HG02852 (cell line): ENCODE results near the gene GALNT7.
A peak's percentile ranks its signal among the peaks of the same experiment; 100 is the strongest.

Experiments
- ATAC-seq: cut with Tn5 transposase; IDR thresholded peaks from one replicate; pipeline ENCODE4 v1.9.1; 2021; ENCODE audit warnings: mild to moderate bottlenecking, moderate library complexity; ENCODE audit not compliant: unreplicated experiment

The GALNT7 gene

GRCh38 chr4:173288698-173289352 lies 120.2 kb downstream of the GALNT7 start:
- peak; percentile 61 for ATAC-seq

GRCh38 chr4:173289353-173289727 lies 120.7 kb downstream of the GALNT7 start:
- peak; percentile 32 for ATAC-seq

GRCh38 chr4:173291899-173292298 lies 123.3 kb downstream of the GALNT7 start:
- ATAC-seq, result no peak

DNA sequence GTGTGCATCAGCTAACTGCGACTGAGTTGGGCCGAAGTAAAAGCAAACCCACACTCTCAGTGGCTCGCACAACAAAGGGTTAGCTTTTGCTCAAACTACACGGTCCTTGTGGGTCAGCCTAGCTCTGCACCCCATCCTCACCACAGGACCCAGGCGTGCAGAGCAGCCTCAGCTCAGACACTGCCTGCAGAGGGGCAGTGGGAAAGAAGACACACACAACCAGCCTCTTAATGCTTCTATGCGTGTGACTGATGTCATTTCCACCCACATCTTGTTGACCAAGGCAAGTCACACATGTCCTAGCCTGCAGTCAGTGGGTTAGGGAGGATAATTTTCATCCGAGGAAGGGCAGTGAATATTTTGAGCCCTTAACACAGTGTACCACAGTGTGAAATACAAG lies 125.1 kb downstream of the GALNT7 start:
- no peak for ATAC-seq

DNA sequence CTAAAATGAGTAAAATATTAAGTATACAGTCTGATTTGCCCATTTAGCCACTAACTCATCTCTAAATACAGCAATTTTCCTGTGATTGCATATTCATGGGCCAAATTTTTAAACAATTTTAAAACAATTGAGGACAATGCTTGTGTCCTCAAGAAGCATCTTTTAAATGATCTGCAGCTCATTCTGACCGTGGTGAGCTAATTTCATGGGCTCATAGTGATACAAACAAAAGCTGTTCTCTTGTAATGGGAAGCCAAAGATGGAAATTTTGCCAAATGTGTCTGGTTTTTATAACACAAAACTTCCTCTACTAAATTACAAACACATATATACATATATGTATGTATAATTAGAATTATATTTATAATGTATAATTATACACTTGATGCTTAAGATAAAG lies 125.8 kb downstream of the GALNT7 start:
- no peak for ATAC-seq

DNA sequence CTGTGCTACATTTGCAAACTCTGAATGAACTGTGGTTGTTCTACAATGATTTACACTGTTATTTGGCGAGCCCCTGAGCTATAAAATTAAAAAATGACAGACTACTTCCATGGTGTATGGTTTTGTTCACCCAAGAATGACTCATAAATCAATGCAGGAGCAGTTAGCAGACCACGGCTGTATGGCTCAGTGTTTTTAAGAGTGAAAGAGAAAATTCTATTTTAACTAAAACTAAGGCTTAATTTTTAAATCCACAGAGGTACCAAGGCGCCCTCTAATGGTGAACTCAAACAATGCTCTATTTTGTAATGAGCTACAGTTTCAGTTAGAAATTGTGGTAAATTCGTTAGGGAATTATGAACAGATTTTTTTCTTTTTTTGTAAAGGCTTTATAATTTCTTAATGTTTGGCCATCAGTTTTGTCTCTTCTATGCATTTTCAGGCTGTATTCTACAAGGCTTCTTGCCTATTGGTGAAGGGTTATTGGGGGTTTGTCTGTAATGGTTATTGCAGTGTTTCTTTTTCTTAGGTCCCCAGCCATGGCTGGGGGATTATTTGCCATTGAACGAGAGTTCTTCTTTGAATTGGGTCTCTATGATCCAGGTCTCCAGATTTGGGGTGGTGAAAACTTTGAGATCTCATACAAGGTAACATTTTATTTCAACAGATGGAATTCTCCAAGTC lies 133.0 kb downstream of the GALNT7 start:
- ATAC-seq, result no peak

- no peak for ATAC-seq
These were observed 139.2 kb downstream of the GALNT7 start for GRCh38 chr4:173307778-173308177.

- no peak for ATAC-seq
These were observed 142.8 kb downstream of the GALNT7 start for GRCh38 chr4:173311368-173311767.

GRCh38 chr4:173314715-173315114 lies 146.1 kb downstream of the GALNT7 start:
- ATAC-seq, result no peak

DNA sequence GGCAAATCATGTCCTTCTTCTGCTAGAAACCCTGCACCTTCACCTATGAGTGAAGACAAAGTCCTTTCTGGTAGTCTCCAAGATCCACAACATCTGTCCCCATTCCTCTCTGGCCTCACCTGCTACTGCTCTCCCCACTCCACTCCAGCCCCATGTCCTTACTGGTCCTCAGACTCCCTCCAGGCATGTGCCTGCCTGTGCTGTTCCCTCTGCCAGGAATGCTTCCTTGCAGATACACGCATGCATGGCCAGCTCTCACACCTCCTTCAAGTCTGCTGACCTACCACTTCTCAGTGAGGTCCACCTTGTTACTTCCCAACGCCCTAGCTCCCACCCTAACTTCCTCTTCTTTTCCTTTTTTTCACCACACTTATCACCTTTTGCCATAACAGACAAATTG lies 147.4 kb downstream of the GALNT7 start:
- ATAC-seq, result no peak

GRCh38 chr4:173317004-173317403 lies 148.4 kb downstream of the GALNT7 start:
- no peak for ATAC-seq

- ATAC-seq, result no peak
These were observed 149.6 kb downstream of the GALNT7 start for GRCh38 chr4:173318240-173318639.

DNA sequence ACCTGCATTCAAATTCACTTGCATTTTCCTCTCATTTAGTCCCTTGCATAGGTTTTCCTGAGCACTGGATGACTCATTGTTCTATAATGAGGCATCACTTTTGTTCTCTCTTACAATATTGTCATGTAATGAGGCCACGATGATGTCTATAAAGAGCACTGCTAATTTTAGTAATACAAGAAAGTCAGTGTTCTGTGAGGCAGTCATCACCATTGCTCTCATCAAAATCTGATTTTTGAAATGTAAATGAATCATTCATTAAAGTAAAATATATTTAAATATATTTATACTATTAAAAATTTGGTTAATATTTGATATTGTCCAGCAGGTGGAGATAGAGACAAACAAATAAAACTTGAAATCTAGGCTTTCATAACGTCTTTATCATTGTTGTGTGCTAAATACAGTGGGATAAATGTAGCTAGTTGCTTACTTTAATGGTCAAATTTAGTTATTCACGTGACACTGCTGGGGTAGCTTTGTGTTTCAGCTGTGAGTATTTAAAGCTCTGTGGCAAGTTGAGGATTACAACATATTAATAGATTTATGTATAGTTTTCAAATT lies 150.1 kb downstream of the GALNT7 start:
- ATAC-seq, result peak; percentile 54

DNA sequence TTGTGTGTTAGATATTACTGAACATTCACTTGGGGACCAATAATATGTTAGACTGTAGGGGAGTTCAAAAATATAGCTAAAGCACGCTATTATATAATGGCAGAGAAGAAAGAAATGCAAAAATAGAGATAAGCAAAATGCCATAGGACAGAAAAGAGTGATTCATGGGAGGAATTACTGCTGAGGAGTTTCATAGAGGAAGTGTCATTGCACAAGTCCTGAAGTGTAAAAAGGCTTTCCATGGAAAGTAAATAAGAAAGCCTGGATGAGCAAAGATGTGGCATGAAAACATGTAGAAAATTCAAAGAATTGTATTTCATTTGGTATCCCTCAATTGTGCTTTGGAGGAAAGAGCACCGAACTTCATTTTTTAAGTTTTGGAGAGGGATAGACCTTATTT lies 151.1 kb downstream of the GALNT7 start:
- ATAC-seq, result no peak

- ATAC-seq, result no peak
These were observed 156.6 kb downstream of the GALNT7 start for GRCh38 chr4:173325007-173325736.

GRCh38 chr4:173328236-173328901 lies 159.8 kb downstream of the GALNT7 start:
- ATAC-seq, result no peak

- ATAC-seq, result no peak
These were observed 162.0 kb downstream of the GALNT7 start for GRCh38 chr4:173330590-173330989.

DNA sequence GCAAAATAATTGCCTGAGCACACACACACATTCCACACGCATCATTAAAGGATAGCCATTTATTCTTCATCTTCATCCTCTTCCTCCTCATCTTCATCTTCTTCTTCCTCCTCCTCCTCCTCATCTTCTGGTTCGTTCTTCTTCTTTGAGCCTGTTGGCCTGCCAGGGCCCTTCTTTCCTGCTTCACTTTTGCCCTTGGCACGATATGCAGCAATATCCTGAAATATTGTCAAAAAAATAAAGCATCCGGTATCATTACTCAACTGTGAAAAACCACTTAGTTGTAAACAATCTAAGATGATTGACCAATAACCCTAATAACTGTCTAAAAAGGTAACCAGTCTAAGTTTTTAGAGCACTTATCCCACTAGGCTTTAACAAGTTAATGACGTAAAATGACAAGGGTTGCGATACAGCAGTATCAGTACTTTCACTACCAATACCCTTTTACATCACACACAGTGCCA lies 163.4 kb downstream of the GALNT7 start:
- ATAC-seq, result no peak

DNA sequence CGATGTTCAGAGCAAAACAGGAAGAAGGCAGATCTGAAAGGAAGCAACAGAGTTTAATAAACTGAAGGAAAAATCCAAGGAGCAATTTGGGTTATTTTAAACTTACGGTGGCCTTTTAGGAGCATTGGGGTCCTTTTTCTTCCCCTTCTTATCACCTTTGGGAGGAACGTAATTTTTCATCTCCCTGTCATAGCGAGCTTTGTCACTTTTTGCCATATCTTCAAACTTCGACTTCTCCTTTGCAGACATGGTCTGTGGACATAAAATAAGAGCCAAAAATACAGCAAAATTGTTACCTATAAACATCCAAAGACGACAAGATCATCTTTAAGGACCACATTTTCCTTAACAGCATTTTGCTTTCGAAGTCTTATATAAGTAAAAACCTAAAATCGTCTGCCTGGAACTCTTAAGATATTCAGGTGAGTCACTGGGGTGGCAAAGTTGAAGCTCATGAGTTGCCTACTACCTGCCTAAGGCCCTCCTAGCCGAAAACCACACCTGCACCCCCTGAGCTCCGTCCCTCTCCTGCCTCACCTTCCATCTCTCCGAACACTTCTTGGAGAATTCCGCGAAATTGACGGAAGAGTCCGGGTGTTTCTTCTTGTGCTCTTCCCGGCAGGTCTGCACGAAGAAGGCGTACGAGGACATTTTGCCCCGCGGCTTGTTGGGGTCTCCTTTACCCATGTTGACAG lies 164.5 kb downstream of the GALNT7 start:
- no peak for ATAC-seq

GRCh38 chr4:173333658-173334084 lies 165.1 kb downstream of the GALNT7 start:
- peak; percentile 1 for ATAC-seq
